HT1080 (cell line): ENCODE results near the gene BRSK1. TPM values are rescaled to one million over a fixed set of nuclear protein-coding genes. Genes with fewer than 3 reads are reported as not detected.

Experiments
- DNase-seq: peaks from one replicate; pipeline ENCODE4 v3.0.0-alpha.2; 2015; ENCODE audit warnings: low read depth
- total RNA-seq: library from RNA; depleted of rRNA; stranded (reverse); fragments of >200 nt; shearing (Covaris generic); gene quantifications from 2 replicates; pipeline ENCODE4 v1.2.3, GENCODE V29; 2014

The BRSK1 gene
- total RNA-seq, 1 experiment from 2014 or later = 7.6 TPM

DNA sequence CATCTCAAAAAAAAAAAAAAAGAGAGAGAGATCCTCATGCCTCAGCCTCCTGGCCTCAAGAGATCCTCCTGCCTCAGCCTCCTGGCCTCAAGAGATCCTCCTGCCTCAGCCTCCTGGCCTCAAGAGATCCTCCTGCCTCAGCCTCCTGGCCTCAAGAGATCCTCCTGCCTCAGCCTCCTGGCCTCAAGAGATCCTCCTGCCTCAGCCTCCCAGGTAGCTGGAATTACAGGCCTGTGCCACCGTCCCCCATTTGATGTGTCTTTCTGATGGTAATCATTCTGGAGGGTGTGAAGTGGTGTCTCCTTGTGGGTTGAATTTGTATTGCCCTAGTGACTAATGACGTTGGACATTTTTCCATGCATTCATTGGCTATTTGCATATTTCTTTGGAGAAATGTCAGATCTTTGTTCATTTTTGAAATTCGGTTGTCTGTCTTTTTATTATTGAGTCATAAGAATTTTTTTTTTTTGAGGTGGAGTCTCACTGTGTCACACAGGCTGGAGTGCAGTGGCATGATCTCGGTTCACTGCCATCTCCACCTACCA is 45.0 kb downstream of the BRSK1 start:
- peak; percentile 38 for DNase-seq

DNA sequence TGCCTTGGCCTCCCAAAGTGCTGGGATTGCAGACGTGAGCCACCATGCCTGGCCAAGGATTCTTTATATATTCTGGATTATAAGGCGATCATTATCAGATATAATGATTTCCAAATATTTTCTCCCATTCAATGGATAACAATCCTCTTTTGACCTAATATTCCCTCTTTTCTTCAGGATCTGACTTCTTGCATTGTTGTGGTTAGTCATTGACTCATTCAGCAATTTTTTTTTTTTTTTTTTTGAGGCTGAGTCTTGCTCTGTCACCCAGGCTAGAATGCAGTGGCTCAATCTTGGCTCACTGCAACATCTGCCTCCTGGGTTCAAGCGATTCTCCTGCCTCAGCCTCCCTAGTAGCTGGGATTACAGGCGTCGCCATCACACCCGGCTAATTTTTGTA is 46.0 kb downstream of the BRSK1 start:
- DNase-seq = peak; percentile 79

DNA sequence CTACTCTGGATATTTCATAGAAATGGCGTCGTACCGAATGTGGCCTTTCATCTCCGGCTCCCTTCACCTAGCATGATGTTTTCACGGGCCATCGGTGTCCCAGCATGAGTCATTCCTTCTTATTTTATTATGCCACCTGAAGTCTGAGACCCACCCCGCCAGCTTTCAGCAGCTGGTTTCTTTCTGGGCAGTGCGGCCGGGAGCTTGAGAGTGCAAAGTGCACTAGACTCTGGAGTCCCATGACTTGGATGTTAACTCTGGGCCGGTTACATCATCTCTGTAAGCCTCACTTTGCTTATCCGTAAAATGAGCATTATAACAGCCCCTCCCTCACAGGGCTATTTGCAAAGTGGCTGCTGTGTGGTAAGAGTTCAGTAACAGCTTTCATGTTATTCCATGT is 50.1 kb downstream of the BRSK1 start:
- no peak for DNase-seq

DNA sequence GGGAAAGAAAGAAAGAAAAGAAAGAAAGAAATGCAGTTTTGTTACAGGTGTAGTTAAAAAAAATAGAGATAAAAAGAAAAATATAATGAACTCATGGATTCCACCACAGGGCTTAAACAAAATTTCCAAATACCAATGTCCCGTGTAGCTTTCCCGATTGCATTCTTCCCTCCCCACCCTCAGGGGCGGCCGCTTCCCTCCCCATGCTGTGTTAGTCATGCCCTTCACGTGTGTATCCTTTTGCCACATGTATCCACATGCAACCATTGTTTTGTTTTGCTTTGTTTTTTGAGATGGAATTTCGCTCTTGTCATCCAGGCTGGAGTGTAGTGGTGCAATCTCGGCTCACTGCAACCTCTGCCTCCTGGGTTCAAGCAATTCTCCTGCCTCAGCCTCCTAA is 52.3 kb downstream of the BRSK1 start:
- DNase-seq = peak; percentile 42

- DNase-seq = peak; percentile 100
Observed at GRCh38 chr19:55339105-55339888, 55.5 kb downstream of the BRSK1 start, which contains the start of gene KMT5C. TSS of gene KMT5C (plus strand) at chr19:55339876. CDS start at chr19:55341937, 2,061 bp downstream.

DNA sequence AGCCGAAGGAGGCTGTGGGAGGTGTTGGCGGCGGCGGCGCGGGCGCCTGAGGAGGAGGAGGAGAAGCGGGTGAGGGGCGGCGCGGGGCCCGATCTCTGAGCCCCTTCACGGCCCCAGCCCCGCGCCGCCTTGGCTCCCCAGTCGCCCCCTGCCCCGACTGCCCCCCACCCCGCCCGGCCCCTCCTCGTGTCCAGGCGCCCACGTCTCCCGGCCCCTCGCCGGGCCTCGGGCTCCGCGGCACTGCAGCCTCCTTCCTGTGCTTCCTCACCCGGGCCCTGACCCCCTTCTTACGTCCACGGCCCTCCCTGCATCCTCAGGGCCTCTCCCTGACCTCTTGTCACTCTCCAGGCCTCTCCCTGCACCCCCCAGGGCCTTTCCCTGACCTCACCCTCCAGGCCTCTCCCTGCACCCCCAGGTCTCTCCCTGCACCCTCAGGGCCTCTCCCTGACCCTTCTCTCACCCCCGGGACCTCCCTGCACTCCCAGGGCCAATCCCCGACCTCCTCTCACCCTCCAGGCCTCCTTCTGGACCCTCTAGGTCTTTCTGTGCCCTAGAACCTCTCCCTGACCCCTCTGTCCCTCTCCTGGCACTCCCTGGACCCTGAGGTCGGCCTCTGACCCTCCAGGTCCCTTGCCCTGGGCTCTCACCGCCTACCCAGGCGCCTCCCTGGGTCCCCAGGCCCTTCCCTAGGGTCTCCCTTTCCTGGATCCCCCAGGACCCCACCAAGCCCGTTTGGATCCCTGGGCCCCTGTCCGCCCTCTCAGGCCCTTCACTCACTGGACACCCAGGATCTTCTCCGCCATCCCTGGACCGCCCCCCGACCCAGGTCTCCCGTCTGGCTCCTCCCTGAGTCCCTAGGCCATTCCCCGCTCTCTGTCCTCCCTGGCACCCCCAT is 56.3 kb downstream of the BRSK1 start:
- DNase-seq = no peak

GRCh38 chr19:55340784-55341147 is 57.0 kb downstream of the BRSK1 start:
- DNase-seq = no peak

GRCh38 chr19:55341171-55341588 is 57.4 kb downstream of the BRSK1 start:
- DNase-seq = no peak

- no peak for DNase-seq
Observed at GRCh38 chr19:55341595-55342531, 58.1 kb downstream of the BRSK1 start.

- no peak for DNase-seq
Observed at GRCh38 chr19:55344444-55344843, 60.6 kb downstream of the BRSK1 start.

DNA sequence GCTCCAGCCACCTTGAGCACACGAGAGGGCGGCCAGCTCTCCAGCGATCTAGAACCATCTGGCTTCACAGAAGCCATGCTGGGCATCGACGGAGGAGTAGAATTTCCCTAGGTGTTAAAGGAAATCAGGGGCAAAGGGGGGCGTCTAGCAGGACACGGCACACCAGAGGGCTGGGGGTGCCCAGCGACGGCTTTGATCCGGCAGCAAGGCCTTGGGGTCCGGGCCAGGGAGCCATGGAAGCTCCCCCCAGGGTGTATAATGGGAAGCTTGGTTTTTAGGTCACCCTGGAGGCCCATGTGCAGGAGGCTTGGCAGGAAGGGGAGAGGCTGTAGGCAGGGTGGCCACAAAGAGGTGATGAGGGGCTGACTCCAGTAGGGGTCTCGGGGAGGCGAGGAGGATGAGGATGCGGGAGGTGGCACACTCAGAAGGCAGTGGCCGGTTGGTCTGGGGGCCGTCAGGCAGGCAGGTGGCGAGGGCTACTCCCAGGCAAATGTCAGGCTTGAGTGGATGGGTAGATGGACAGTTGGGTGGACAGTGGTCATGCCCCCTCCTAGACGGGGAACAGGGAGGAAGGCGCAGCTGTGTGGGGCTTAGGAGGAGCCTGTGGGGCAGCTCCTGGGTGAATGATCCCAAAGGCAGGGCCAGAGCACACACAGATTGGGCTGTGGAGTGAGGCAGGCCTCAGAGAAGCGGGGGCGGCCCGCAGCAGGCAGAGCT is 61.5 kb downstream of the BRSK1 start:
- no peak for DNase-seq

DNA sequence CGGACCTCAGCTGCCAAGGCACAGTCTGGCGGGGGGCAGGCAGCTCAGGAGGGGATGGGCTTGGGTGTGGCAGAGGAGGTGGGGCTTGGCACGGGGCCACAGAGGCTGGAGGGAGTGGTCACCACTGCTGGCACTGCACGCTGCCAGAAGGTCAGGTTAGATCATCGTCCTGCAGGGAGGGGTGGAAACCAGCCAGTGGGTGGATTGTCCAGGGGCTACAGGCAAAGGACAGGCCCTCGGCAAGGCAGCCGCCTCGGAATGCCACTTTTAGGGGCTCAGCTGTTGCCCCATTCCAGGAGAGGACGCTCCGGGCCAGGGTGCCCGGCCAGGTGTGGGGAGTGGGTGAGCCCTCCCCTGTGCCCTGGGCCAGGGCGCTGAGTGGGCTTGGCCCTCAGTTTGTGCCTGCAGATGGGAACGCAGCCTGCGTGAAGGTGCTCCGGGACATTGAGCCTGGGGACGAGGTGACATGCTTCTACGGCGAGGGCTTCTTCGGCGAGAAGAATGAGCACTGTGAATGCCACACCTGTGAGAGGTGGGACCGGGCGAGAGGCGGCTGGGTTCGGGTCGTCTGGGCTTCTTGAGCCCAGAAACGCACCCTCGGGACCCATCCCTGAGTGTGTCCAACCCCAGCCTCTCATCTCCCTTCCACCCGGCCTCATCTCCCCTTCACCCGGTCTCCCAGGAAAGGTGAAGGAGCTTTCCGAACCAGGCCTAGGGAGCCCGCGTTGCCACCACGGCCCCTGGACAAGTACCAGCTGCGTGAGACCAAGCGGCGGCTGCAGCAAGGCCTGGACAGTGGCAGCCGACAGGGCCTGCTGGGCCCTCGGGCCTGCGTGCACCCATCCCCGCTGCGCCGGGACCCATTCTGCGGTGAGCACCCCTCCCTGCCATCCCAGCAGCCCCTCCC is 62.3 kb downstream of the BRSK1 start:
- DNase-seq = no peak

- no peak for DNase-seq
Observed at GRCh38 chr19:55346725-55347441, 63.1 kb downstream of the BRSK1 start.

- no peak for DNase-seq
Observed at GRCh38 chr19:55347442-55348009, 63.7 kb downstream of the BRSK1 start.

- no peak for DNase-seq
Observed at GRCh38 chr19:55348317-55349034, 64.7 kb downstream of the BRSK1 start.

DNA sequence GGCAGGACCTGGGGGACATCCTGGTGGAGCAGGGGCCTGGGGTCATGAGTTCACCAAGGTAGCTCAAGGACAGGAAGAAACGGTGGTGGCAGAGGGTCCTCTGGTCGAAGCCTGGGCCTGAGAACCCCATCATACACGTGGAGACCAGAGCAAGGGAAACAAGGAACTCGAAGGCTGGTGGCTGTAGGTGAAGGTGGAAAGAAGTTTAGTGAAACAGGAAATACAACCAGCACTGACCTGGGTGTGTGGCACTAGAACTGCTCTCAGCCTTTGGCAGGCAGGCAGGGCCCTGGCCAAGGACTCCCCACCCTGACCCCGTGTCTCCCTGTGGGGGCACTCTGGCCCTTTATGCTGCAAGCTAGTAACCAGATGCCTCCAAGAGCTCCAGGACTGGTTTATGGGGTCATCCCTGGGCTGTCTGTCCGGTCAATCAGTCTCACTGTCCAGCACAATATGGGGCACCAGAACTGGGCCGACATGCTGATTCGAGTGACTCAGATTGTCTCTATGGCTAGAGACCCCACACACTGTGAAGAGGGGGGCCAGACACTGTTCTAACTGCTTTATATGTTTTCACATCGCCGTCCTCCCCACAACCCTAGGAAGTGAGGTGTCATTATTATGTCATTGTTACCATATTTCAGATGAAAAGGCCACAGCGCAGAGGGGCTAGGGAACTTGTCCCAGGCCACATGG is 67.0 kb downstream of the BRSK1 start:
- no peak for DNase-seq

GRCh38 chr19:55352040-55352439 is 68.2 kb downstream of the BRSK1 start:
- peak; percentile 64 for DNase-seq
